ENCODE data around the gene RNF181. TPM values are rescaled to one million over a fixed set of nuclear protein-coding genes. Genes with fewer than 3 reads are reported as not detected.

Gene RNF181, protein sequence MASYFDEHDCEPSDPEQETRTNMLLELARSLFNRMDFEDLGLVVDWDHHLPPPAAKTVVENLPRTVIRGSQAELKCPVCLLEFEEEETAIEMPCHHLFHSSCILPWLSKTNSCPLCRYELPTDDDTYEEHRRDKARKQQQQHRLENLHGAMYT
- total RNA-seq (10 to 100 TPM; 88.2 to 95.1 TPM), polyA plus RNA-seq (181 TPM)

DNA sequence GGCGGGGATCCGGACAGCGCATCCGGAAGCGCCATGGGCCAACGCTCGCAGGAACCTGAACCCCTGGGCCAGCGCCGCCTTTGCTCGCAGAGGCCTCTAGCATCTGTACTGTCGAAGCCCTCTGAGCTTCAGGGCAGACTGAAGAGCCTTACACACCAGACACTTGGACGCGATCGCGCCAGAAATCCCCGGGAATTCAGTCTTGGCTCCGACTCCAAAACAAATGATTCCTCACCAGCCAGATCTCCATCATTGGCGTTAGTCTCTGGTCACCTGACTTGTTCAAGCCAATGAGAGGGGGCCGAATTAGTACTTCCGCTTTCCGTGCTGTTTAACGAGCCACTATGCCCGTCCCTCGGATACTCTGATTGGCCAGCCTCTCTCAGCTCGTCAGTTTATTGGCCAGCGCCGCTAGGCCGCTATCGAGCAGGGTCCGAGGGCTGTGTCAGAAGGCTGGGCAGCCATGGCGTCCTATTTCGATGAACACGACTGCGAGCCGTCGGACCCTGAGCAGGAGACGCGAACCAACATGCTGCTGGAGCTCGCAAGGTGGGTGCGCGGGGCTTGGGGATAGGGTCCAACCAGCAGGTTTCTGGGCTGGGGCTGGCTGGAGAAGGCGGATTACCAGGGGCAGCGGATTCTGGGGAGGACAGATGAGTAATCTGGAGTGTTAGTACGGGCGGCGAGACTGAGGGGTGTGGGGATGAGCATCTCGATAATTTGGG, at the start of gene RNF181:
Gene RNF181 (plus strand): TSS at position 445 of the 725 bp plus-strand sequence. CDS start 19 bp downstream, at position 464.
- Histone ChIP-seq H3K4me3 (ENCODE audit: low read length) (peak within 1 kb of the TSS; percentile 87), H3K36me3 (ENCODE audit: insufficient read depth, low read length) (peaks cover 10% of the 10 kb centered on the region), H3K27ac (ENCODE audit: low read depth, low read length) (peak within 1 kb of the TSS; percentile 84), H3K9me3 (ENCODE audit: low read length) (no peaks in the 10 kb centered on the region), H3K27me3 (ENCODE audit: insufficient read depth, low read length, poor library complexity, severe bottlenecking) (no peaks in the 10 kb centered on the region), H3K4me1 (ENCODE audit: insufficient read depth, low read length) (peaks cover 22% of the 10 kb centered on the region)
- no peaks in the 10 kb centered on the region for H3K9me3 Mint-ChIP-seq
- POLR2A ChIA-PET: interaction anchor here (0.6 to 2.3 kb wide), 11 partner anchors 8 to 268 kb away, joined by 3 to 21 read pairs (median 8); partner anchors contain the start of genes C2orf68, GGCX, MAT2A and TGOLN2
- DNase-seq: peak; percentile 80 to 94 (median 90)
- peaks cover 0 to 36% (median 0%) of the 10 kb centered on the region in 3 donors for H3K36me3 Mint-ChIP-seq
- peak within 1 kb of the TSS; percentile 81 to 99 (median 95) for H3K27ac Mint-ChIP-seq
- CTCF ChIA-PET: interaction anchor here (1.0 to 3.6 kb wide), 9 partner anchors 11 to 57 kb away, joined by 3 to 16 read pairs (median 4); partner anchors contain the start of genes C2orf68 and MAT2A
- H3K4me3 Mint-ChIP-seq: peak within 1 kb of the TSS; percentile 96 to 99 (median 98)
- peaks cover 34 to 52% (median 35%) of the 10 kb centered on the region in 3 donors for H3K4me1 Mint-ChIP-seq
- H3K27me3 Mint-ChIP-seq: no peaks in the 10 kb centered on the region

- Histone ChIP-seq H3K27me3 (ENCODE audit: insufficient read depth, low read length, poor library complexity, severe bottlenecking) (no peaks in the 10 kb centered on the region), H3K9me3 (ENCODE audit: low read length) (no peaks in the 10 kb centered on the region), H3K36me3 (ENCODE audit: insufficient read depth, low read length) (peaks cover 38% of the 10 kb centered on the region), H3K27ac (ENCODE audit: low read depth, low read length) (no peak overlapping the region), H3K4me3 (ENCODE audit: low read length) (no peak overlapping the region), H3K4me1 (ENCODE audit: insufficient read depth, low read length) (peaks cover 5% of the 10 kb centered on the region)
- H3K4me3 Mint-ChIP-seq: no peak overlapping the region
- H3K9me3 Mint-ChIP-seq: no peaks in the 10 kb centered on the region
- no peak for DNase-seq
- H3K27me3 Mint-ChIP-seq: no peaks in the 10 kb centered on the region
- H3K4me1 Mint-ChIP-seq: peaks cover 14 to 27% (median 26%) of the 10 kb centered on the region in 3 donors
- H3K27ac Mint-ChIP-seq: peak overlapping the region in 2 of 8 donors; percentile 31 to 43
- H3K36me3 Mint-ChIP-seq: peaks cover 7 to 84% (median 19%) of the 10 kb centered on the region in 3 donors
- ChIA-PET POLR2A (interaction anchor here (0.5 to 1.2 kb wide), 3 partner anchors 8 to 108 kb away, joined by 3 read pairs; no protein-coding TSS in a partner anchor), CTCF (interaction anchor here (1.6 kb wide), 1 partner anchor 126 kb away, joined by 11 read pairs; no protein-coding TSS in a partner anchor)
These were observed 49.7 kb upstream of the RNF181 start for GRCh38 chr2:85545780-85546240.

DNA sequence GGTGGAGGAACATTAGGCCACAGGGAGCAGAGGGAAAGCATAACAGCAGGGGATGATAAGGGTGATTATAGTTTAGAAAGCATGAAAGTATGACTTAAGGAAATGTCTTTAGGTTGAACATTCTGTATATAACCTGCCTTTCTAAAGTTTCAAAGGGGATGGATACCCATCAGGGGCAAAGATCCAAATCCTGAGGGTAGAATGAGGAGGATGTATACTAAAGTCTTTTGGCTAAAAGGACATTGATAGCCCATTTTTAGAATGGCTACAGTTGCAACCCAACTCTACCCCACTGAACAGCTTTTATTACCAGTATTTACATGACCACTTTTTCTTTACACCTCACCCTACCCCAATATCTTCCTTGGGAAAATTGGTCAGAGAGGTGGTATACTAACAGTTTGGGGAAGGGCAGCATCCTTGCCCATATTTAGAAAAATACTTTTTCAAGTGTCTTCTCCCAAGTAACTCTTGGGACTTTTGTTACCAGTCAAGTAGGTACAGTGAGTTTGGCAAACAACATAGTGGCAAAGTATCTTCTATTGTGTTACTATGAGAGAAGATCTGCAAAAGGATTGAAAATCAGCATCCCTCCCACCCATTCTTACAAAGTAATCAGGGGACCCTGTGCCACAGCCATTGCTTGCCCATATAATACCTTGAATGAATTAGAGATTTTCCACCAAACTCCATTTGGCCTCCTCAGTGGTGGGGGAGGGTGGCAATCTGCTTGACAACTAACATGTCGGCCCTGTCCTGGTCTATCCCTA, 48.3 kb upstream of the RNF181 start:
- Histone ChIP-seq H3K4me1 (ENCODE audit: insufficient read depth, low read length) (no peaks in the 10 kb centered on the region), H3K4me3 (ENCODE audit: low read length) (no peak overlapping the region), H3K27me3 (ENCODE audit: insufficient read depth, low read length, poor library complexity, severe bottlenecking) (no peaks in the 10 kb centered on the region), H3K9me3 (ENCODE audit: low read length) (no peaks in the 10 kb centered on the region), H3K36me3 (ENCODE audit: insufficient read depth, low read length) (peaks cover 35% of the 10 kb centered on the region), H3K27ac (ENCODE audit: low read depth, low read length) (no peak overlapping the region)
- Mint-ChIP-seq H3K27me3 (no peaks in the 10 kb centered on the region), H3K9me3 (no peaks in the 10 kb centered on the region), H3K36me3 (peaks cover 7 to 84% (median 18%) of the 10 kb centered on the region in 3 donors), H3K27ac (peak overlapping the region in 5 of 8 donors; percentile 3 to 88 (median 21)), H3K4me1 (peaks cover 8 to 17% (median 17%) of the 10 kb centered on the region in 3 donors), H3K4me3 (no peak overlapping the region)
- CTCF ChIA-PET: interaction anchor here (2.0 to 14.9 kb wide), 2 partner anchors 8 to 130 kb away, joined by 13 to 327 read pairs; partner anchors contain the start of genes MAT2A and SH2D6
- no peak for DNase-seq
- POLR2A ChIA-PET: no interaction called here

GRCh38 chr2:85547859-85548607, 47.5 kb upstream of the RNF181 start:
- Mint-ChIP-seq H3K27me3 (no peaks in the 10 kb centered on the region), H3K9me3 (no peaks in the 10 kb centered on the region), H3K36me3 (peaks cover under 1 to 84% (median 11%) of the 10 kb centered on the region in 3 donors), H3K27ac (peak overlapping the region in 5 of 8 donors; percentile 12 to 88 (median 73)), H3K4me3 (no peak overlapping the region), H3K4me1 (peaks cover 3 to 10% (median 9%) of the 10 kb centered on the region in 3 donors)
- Histone ChIP-seq H3K36me3 (ENCODE audit: insufficient read depth, low read length) (peaks cover 35% of the 10 kb centered on the region), H3K4me1 (ENCODE audit: insufficient read depth, low read length) (no peaks in the 10 kb centered on the region), H3K27me3 (ENCODE audit: insufficient read depth, low read length, poor library complexity, severe bottlenecking) (no peaks in the 10 kb centered on the region), H3K9me3 (ENCODE audit: low read length) (no peaks in the 10 kb centered on the region), H3K27ac (ENCODE audit: low read depth, low read length) (no peak overlapping the region), H3K4me3 (ENCODE audit: low read length) (no peak overlapping the region)
- no peak for DNase-seq
- POLR2A ChIA-PET: interaction anchor here (0.6 to 1.7 kb wide), 2 partner anchors 9 to 43 kb away, joined by 3 to 7 read pairs; partner anchors contain the start of gene MAT2A
- CTCF ChIA-PET: interaction anchor here (2.0 to 14.9 kb wide), 2 partner anchors 9 to 131 kb away, joined by 13 to 327 read pairs; partner anchors contain the start of genes MAT2A and SH2D6

DNA sequence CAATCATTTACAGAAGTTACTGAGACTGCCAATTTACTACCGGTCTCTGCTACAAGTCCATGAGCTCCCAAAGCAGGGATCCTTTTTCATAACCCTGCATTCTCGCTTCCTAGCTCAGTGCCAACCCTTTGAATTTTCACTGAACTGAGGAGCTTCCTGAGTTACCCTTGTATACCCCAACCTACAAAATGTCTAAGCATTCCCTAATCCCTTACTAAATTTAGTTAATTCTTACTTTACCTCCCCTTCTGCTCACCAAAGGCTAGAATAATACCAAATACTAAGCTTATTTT, 47.0 kb upstream of the RNF181 start:
- H3K4me3 Mint-ChIP-seq: no peak overlapping the region
- peaks cover 35% of the 10 kb centered on the region for H3K36me3 ChIP-seq (ENCODE audit: insufficient read depth, low read length)
- H3K4me1 Mint-ChIP-seq: peaks cover 3 to 9% (median 6%) of the 10 kb centered on the region in 3 donors
- H3K4me3 ChIP-seq (ENCODE audit: low read length): no peak overlapping the region
- H3K4me1 ChIP-seq (ENCODE audit: insufficient read depth, low read length): no peaks in the 10 kb centered on the region
- no peaks in the 10 kb centered on the region for H3K9me3 Mint-ChIP-seq
- no peak overlapping the region for H3K27ac Mint-ChIP-seq
- POLR2A ChIA-PET: interaction anchor here (0.6 to 1.7 kb wide), 2 partner anchors 9 to 43 kb away, joined by 3 to 7 read pairs; partner anchors contain the start of gene MAT2A
- H3K27me3 Mint-ChIP-seq: no peaks in the 10 kb centered on the region
- DNase-seq: no peak
- H3K27ac ChIP-seq (ENCODE audit: low read depth, low read length): no peak overlapping the region
- peaks cover 0 to 82% (median 8%) of the 10 kb centered on the region in 3 donors for H3K36me3 Mint-ChIP-seq
- no peaks in the 10 kb centered on the region for H3K27me3 ChIP-seq (ENCODE audit: insufficient read depth, low read length, poor library complexity, severe bottlenecking)
- CTCF ChIA-PET: interaction anchor here (2.0 to 14.9 kb wide), 3 partner anchors 9 to 157 kb away, joined by 13 to 327 read pairs (median 51); partner anchors contain the start of genes MAT2A and SH2D6
- H3K9me3 ChIP-seq (ENCODE audit: low read length): no peaks in the 10 kb centered on the region

DNA sequence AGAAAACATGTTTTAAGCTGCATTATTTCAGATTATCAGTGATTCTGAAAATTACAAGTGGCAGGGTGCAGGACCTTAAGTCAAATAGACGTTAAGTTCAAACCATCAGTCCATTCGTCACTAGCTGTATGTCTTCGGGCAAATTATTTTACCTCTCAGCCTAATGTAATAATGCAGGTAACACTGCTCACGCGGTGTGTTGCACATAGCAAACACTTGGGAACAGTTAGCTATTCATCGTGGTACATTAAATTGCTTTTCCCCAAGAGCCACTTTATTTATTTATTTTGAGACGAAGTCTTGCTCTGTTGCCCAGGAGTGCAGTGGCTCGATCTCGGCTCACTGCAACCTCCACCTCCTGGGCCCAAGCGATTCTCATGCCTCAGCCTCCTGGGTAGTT, 46.5 kb upstream of the RNF181 start:
- H3K36me3 Mint-ChIP-seq: peaks cover 0 to 83% (median 11%) of the 10 kb centered on the region in 3 donors
- Histone ChIP-seq H3K9me3 (ENCODE audit: low read length) (no peaks in the 10 kb centered on the region), H3K27ac (ENCODE audit: low read depth, low read length) (no peak overlapping the region), H3K4me3 (ENCODE audit: low read length) (no peak overlapping the region), H3K4me1 (ENCODE audit: insufficient read depth, low read length) (no peaks in the 10 kb centered on the region), H3K27me3 (ENCODE audit: insufficient read depth, low read length, poor library complexity, severe bottlenecking) (no peaks in the 10 kb centered on the region), H3K36me3 (ENCODE audit: insufficient read depth, low read length) (peaks cover 35% of the 10 kb centered on the region)
- CTCF ChIA-PET: interaction anchor here (2.0 to 14.9 kb wide), 3 partner anchors 10 to 158 kb away, joined by 13 to 327 read pairs (median 51); partner anchors contain the start of genes MAT2A and SH2D6
- POLR2A ChIA-PET: interaction anchor here (0.6 to 1.7 kb wide), 3 partner anchors 10 to 109 kb away, joined by 3 to 7 read pairs (median 3); partner anchors contain the start of gene MAT2A
- no peak overlapping the region for H3K27ac Mint-ChIP-seq
- H3K9me3 Mint-ChIP-seq: no peaks in the 10 kb centered on the region
- DNase-seq: no peak
- H3K4me1 Mint-ChIP-seq: peaks cover 3 to 8% (median 6%) of the 10 kb centered on the region in 3 donors
- no peak overlapping the region for H3K4me3 Mint-ChIP-seq
- no peaks in the 10 kb centered on the region for H3K27me3 Mint-ChIP-seq

Measured in CD8-positive, alpha-beta memory T cell (primary cell).